HCT116 (cell line): Measurements from ENCODE around the gene PPP1R1B.

ENCODE experiments used
- CEBPB ChIP-seq: IDR thresholded peaks from 2 replicates; pipeline ENCODE4 v1.6.1; 2012; ENCODE audit warnings: low read depth
- CTCF ChIP-seq, 3 experiments: fragments of 200-600 bp in 1 of 3; sonication (generic) in 1 of 3; IDR thresholded peaks in 2 of 3; conservative IDR thresholded peaks in 1 of 3; 2 replicates each; pipeline ENCODE4 v1.5.1; 2012 to 2017; ENCODE audit warnings: low read depth in 2 of 3, low read length in 2 of 3, antibody characterized with exemption in 1 of 3, borderline replicate concordance in 1 of 3, control low read depth in 1 of 3, mild to moderate bottlenecking in 1 of 3, mixed read lengths in 1 of 3, mixed run types in 1 of 3, moderate library complexity in 1 of 3; ENCODE audit not compliant: insufficient read depth in 1 of 3
- EZH2 ChIP-seq: fragments of 200-600 bp; sonication (generic); IDR thresholded peaks from 2 replicates; pipeline ENCODE4 v1.6.1; 2017; ENCODE audit warnings: antibody characterized with exemption, mixed run types
- EZH2phosphoT487 ChIP-seq: fragments of 200-600 bp; IDR thresholded peaks from 2 replicates; pipeline ENCODE4 v1.6.1; 2018; ENCODE audit warnings: antibody characterized with exemption, borderline replicate concordance
- MAX ChIP-seq: IDR thresholded peaks from 2 replicates; pipeline ENCODE4 v1.6.1; 2012
- POLR2A ChIP-seq: IDR thresholded peaks from 2 replicates; pipeline ENCODE4 v1.7.0; 2011; ENCODE audit warnings: borderline replicate concordance; ENCODE audit not compliant: insufficient read depth, insufficient read length; ENCODE audit errors: extremely low read depth
- RAD21 ChIP-seq: IDR thresholded peaks from 2 replicates; pipeline ENCODE4 v1.6.1; 2012; ENCODE audit warnings: low read depth, mild to moderate bottlenecking
- REST ChIP-seq: IDR thresholded peaks from 2 replicates; pipeline ENCODE4 v1.6.1; 2012; ENCODE audit warnings: low read depth
- SP1 ChIP-seq: IDR thresholded peaks from 2 replicates; pipeline ENCODE4 v1.6.1; 2012; ENCODE audit warnings: low read depth

- no peak for TF ChIP-seq RAD21
- no peak for TF ChIP-seq CTCF (IDR thresholded peaks at IDR 0.05 in 2 of 3, conservative IDR thresholded peaks at IDR 0.05 in 1 of 3; ENCODE audit: borderline replicate concordance in 1 of 3, insufficient read depth in 1 of 3, low read depth in 2 of 3, low read length in 2 of 3)
- no peak for TF ChIP-seq POLR2A
- TF ChIP-seq MAX: no peak
- TF ChIP-seq SP1: no peak
- no peak for TF ChIP-seq EZH2
- no peak for TF ChIP-seq CEBPB
- TF ChIP-seq REST: no peak
- no peak for TF ChIP-seq EZH2phosphoT487
Measured at GRCh38 chr17:39582658-39583057, 44.1 kb upstream of the PPP1R1B start.
